Cardiac muscle cell (in vitro differentiated cells and primary cell): ENCODE data around the gene FADS3. TPM values are rescaled to one million over a fixed set of nuclear protein-coding genes. Genes with fewer than 3 reads are reported as not detected.

ENCODE experiments used
- DNase-seq, 2 donors: peaks; one replicate each; pipeline versions ENCODE4 v3.0.0 to v3.0.0-alpha.2; 2010 to 2017; ENCODE audit warnings: low read depth in 1 of 2, low spot score in 1 of 2
- H3K27ac ChIP-seq: fragments of 200-600 bp; sonication (generic); 2 replicates; pipeline ENCODE4 v1.5.1; 2016
- H3K27me3 ChIP-seq: fragments of 200-600 bp; sonication (generic); 2 replicates; pipeline ENCODE4 v1.6.0; 2016; ENCODE audit warnings: control low read depth
- H3K36me3 ChIP-seq: fragments of 200-600 bp; sonication (generic); 2 replicates; pipeline ENCODE4 v1.5.1; 2016; ENCODE audit warnings: control low read depth
- H3K4me1 ChIP-seq: fragments of 200-600 bp; sonication (generic); 2 replicates; pipeline ENCODE4 v1.8.1; 2017; ENCODE audit warnings: low read depth, mild to moderate bottlenecking, mixed run types
- H3K4me3 ChIP-seq: fragments of 200-600 bp; sonication (generic); 2 replicates; pipeline ENCODE4 v1.5.1; 2016; ENCODE audit warnings: mild to moderate bottlenecking
- H3K9me3 ChIP-seq: fragments of 200-600 bp; sonication (generic); 2 replicates; pipeline ENCODE4 v1.5.1; 2017; ENCODE audit warnings: low read depth, mild to moderate bottlenecking, control low read depth
- polyA plus RNA-seq: library from polyadenylated mRNA; unstranded; fragments of >200 nt; fragmentation: Nextera tagmentation; extraction: Ambion mirVana; gene quantifications from 2 replicates; pipeline ENCODE4 v1.2.1, GENCODE V29; 2016
- total RNA-seq: library from RNA; depleted of rRNA; stranded (reverse); fragments of >200 nt; gene quantifications from 2 replicates; pipeline ENCODE4 v1.2.3, GENCODE V29; 2016
- TF ChIP-seq, protein P1 (sequence below): IDR thresholded peaks from 2 replicates; pipeline ENCODE4 v1.5.1; 2012; ENCODE audit warnings: low read depth, mild to moderate bottlenecking, low read length

Gene FADS3
- total and polyA plus RNA-seq, 2 experiments from 2014 or later: 42.9 to 48.0 TPM

DNA sequence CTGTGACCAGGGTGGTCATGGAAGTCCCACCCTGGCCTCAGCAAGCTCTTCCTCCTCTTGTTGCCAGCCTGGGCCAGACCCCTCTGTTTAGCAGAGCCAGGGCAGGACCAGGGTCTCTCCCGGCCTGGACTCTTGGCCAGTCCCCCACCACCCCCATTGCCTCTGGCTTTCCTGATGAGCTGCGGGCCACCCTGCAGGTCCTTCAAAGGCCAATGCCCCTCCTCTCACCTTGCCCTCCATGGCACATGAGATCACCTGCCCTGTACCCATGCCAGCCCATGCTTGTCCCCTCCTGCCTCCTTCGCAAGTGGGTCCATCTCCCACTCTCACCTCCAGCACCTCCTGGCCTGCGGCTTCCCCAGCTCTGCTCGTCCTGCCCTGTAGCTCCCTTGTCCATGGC is 52.8 kb downstream of the FADS3 start:
- peaks cover 7% of the 10 kb centered on the region for H3K4me1 ChIP-seq
- TF ChIP-seq, protein P1, sequence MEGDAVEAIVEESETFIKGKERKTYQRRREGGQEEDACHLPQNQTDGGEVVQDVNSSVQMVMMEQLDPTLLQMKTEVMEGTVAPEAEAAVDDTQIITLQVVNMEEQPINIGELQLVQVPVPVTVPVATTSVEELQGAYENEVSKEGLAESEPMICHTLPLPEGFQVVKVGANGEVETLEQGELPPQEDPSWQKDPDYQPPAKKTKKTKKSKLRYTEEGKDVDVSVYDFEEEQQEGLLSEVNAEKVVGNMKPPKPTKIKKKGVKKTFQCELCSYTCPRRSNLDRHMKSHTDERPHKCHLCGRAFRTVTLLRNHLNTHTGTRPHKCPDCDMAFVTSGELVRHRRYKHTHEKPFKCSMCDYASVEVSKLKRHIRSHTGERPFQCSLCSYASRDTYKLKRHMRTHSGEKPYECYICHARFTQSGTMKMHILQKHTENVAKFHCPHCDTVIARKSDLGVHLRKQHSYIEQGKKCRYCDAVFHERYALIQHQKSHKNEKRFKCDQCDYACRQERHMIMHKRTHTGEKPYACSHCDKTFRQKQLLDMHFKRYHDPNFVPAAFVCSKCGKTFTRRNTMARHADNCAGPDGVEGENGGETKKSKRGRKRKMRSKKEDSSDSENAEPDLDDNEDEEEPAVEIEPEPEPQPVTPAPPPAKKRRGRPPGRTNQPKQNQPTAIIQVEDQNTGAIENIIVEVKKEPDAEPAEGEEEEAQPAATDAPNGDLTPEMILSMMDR: no peak
- peaks cover 35% of the 10 kb centered on the region for H3K36me3 ChIP-seq
- H3K27ac ChIP-seq: no peak overlapping the region
- no peaks in the 10 kb centered on the region for H3K9me3 ChIP-seq
- no peak overlapping the region for H3K4me3 ChIP-seq
- no peak for DNase-seq
- no peaks in the 10 kb centered on the region for H3K27me3 ChIP-seq

DNA sequence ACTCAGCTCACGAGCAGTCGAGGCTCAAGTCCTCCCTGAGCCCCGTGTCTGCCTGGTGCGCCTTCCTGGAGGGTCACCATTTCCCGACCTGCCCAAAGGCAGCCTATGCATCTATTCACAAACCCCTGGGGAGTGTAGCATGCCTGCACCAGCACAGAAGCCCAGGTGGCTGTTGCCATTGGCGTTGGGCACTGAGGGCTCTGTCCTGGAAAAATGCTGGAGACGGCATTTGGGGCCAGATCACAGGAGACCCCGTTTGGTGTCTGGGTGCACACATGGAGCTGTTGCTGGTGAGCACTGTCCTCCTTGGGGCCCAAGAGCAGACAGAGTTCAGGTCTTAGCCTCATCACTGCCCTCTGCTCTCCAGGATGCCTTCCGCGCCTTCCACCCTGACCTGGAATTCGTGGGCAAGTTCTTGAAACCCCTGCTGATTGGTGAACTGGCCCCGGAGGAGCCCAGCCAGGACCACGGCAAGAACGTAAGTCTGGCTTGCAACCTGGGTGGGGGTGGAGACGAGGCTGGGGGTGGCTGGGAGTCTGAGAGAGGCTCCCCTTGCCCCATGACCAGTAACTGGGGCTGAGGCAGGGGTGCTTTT is 53.8 kb downstream of the FADS3 start:
- H3K27ac ChIP-seq: no peak overlapping the region
- peaks cover 30% of the 10 kb centered on the region for H3K36me3 ChIP-seq
- no peak for DNase-seq
- H3K4me3 ChIP-seq: no peak overlapping the region
- no peaks in the 10 kb centered on the region for H3K27me3 ChIP-seq
- TF ChIP-seq, protein P1: no peak
- H3K4me1 ChIP-seq: peaks cover 7% of the 10 kb centered on the region
- no peaks in the 10 kb centered on the region for H3K9me3 ChIP-seq

DNA sequence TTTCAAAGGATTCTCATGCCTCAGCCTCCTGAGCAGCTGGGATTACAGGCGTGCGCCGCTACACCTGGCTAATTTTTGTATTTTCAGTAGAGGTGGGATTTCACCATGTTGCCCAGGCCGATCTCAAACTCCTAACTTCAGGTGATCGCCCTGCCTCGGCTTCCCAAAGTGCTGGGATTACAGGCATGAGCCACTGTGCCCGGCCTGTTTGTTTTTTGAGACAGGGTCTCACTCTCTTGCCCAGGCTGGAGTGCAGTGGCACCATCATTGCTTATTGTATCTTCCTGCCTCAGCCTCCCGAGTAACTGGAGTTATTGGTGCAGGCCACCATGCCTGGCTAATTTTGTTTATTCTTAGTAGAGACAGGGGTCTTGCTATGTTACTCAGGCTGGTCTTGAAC is 55.2 kb downstream of the FADS3 start:
- H3K36me3 ChIP-seq: peaks cover 16% of the 10 kb centered on the region
- H3K4me3 ChIP-seq: no peak overlapping the region
- H3K27ac ChIP-seq: no peak overlapping the region
- no peaks in the 10 kb centered on the region for H3K27me3 ChIP-seq
- H3K9me3 ChIP-seq: no peaks in the 10 kb centered on the region
- TF ChIP-seq, protein P1: no peak
- peaks cover 7% of the 10 kb centered on the region for H3K4me1 ChIP-seq
- DNase-seq: no peak

DNA sequence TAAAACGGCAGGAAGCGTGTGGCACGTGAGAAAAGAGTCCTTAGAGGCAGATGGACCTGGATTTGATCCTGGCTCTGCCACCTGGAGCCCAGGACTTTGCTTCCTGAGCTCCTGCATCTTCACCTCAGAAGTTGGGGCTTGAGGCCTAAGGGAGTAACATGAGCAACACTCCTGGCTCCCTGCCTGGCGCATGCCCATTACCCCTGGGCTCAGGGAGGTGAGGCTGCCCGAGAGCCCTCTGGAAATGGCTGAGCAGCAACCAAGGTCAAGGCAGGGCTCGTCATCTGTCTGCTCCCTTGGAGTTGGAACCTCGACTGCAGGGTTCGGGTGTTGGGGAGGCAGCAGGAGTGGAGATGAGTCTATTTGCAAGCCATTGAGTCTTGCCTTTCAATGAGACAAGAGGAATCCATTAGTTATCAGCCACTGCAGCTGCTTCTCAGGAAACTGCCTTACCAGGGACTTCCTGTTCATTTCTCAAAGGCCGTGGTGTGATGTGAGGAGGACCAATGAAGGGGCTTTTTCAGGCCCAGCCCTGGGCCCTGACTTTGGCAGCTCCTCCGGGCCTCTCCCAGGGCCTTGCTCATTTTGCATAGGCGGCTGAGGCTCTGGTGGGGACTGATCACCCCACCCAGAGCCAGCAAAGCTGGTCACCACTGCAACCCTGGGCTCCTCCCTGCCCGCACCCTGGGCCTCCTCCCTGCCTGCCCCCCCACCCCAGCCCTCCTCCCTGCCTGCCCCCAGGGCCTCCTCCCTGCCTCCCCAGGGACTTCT is 56.9 kb downstream of the FADS3 start:
- H3K27ac ChIP-seq: peak overlapping the region; percentile 81
- H3K36me3 ChIP-seq: no peaks in the 10 kb centered on the region
- peak; percentile 13 to 92 for DNase-seq
- peaks cover 14% of the 10 kb centered on the region for H3K4me1 ChIP-seq
- no peaks in the 10 kb centered on the region for H3K9me3 ChIP-seq
- TF ChIP-seq, protein P1: no peak
- no peak overlapping the region for H3K4me3 ChIP-seq
- no peaks in the 10 kb centered on the region for H3K27me3 ChIP-seq

DNA sequence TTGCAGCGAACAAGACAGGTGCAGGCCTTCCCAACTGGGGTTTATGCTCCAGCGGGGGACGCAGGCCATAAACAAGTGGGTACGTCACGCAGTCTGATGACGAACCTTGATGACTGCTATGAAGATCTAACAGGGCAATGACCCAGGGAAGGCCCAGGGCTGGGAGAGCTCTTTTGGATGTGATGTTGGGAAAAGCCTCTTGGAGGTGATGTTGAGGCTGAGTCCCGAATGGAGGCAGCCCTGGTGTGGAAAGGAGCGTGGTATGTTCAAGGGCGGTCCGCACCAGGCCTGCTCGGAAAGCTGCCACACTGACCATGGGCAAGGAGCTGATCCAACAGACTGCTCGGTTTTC is 57.4 kb downstream of the FADS3 start:
- TF ChIP-seq, protein P1: no peak
- Histone ChIP-seq H3K9me3 (no peaks in the 10 kb centered on the region), H3K36me3 (no peaks in the 10 kb centered on the region), H3K27ac (peak overlapping the region; percentile 81), H3K4me1 (peaks cover 17% of the 10 kb centered on the region), H3K27me3 (no peaks in the 10 kb centered on the region), H3K4me3 (no peak overlapping the region)
- DNase-seq: no peak
